HPDE6-E6E7 (cell line): ENCODE measurements around the gene APOBEC3F.
"Not testable (repeated sequence)": the region's sequence is repeated elsewhere in the genome, so short reads cannot be mapped to it uniquely, and the experiment has no call there.

Source experiments
- DNase-seq: peaks from one replicate; pipeline ENCODE4 v3.0.0; 2011; ENCODE audit warnings: missing footprints; ENCODE audit errors: extremely low spot score

Gene APOBEC3F

GRCh38 chr22:39073981-39074380 lies 33.3 kb downstream of the APOBEC3F start:
- DNase-seq = no peak

GRCh38 chr22:39076155-39077025 lies 35.7 kb downstream of the APOBEC3F start:
- not testable (repeated sequence) for DNase-seq

GRCh38 chr22:39077026-39077840 lies 36.6 kb downstream of the APOBEC3F start, which contains the start of gene APOBEC3G:
APOBEC3G (plus strand) TSS chr22:39077275; CDS start chr22:39077362, 87 bp downstream.
- not testable (repeated sequence) for DNase-seq

- DNase-seq = not testable (repeated sequence)
Measured at GRCh38 chr22:39077912-39078311, 37.2 kb downstream of the APOBEC3F start.

- DNase-seq = no peak
Measured at GRCh38 chr22:39078329-39078728, 37.7 kb downstream of the APOBEC3F start.

- not testable (repeated sequence) for DNase-seq
Measured at GRCh38 chr22:39079054-39079637, 38.5 kb downstream of the APOBEC3F start.

- DNase-seq = no peak
Measured at GRCh38 chr22:39080052-39080762, 39.5 kb downstream of the APOBEC3F start.

- DNase-seq = no peak
Measured at GRCh38 chr22:39081016-39081415, 40.4 kb downstream of the APOBEC3F start.

GRCh38 chr22:39081598-39081997 lies 40.9 kb downstream of the APOBEC3F start:
- no peak for DNase-seq

- no peak for DNase-seq
Measured at GRCh38 chr22:39083212-39084165, 42.8 kb downstream of the APOBEC3F start.

- no peak for DNase-seq
Measured at GRCh38 chr22:39084666-39085065, 44.0 kb downstream of the APOBEC3F start.

- no peak for DNase-seq
Measured at GRCh38 chr22:39087098-39087497, 46.4 kb downstream of the APOBEC3F start.

GRCh38 chr22:39087881-39088684 lies 47.4 kb downstream of the APOBEC3F start:
- DNase-seq = no peak

GRCh38 chr22:39088685-39089032 lies 48.0 kb downstream of the APOBEC3F start:
- DNase-seq = no peak

GRCh38 chr22:39089928-39090327 lies 49.3 kb downstream of the APOBEC3F start:
- DNase-seq = no peak

- peak; percentile 82 for DNase-seq
Measured at GRCh38 chr22:39090426-39091064, 49.9 kb downstream of the APOBEC3F start.

- no peak for DNase-seq
Measured at GRCh38 chr22:39091126-39092081, 50.7 kb downstream of the APOBEC3F start.
